Measurements from ENCODE around the gene TRANK1.
"Not testable (repeated sequence)": the region's sequence is repeated elsewhere in the genome, so short reads cannot be mapped to it uniquely, and the experiment has no call there.

The TRANK1 gene

DNA sequence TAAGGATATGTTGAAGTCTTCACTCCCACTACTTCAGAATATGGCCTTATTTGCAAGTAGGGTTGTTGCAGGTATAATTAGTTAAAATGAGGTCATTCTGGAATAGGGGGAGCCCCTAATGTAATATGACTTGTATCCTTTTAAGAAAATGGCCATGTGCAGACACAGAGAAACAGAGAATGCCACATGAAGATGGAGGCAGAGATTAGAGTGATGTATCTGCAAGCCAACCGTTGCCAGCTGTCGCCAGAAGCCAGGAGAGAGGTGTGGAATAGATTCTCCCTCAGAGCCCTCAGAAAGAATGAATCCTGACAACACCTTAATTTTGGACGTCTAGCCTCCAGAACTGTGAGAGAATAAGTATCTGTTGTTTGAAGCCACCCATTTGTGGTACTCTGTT is 11.3 kb upstream of the TRANK1 start:
- DNase-seq: no peak

DNA sequence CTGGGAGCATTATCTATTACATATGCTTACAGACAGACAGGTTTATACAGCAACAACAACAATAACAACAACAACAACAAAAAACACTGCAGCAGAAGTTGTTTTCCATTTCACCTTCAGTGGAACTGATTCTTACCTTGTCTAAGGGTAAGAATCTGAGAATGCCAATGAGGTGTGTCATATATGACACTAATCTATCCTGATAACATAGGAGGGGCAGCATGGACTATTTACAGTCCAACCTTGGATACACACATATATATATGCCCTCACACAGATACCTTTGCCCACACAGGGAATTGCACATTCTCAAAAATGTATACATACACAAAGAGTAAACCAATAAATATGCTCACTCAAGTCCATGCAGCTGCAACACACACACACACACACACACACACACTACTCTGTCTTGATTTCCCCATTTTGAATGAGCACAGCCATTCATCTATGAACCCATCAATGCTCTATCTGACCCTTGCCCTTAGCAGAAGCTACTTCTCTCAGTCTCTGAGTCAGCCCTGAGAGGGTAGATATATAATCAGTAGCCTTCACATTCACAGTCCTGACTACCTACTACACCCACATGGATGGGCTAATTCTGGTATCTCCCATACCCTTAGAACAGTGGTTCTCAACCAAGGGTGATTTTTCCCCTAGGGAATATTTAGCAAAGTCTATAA is 9.7 kb upstream of the TRANK1 start:
- no peak for DNase-seq

DNA sequence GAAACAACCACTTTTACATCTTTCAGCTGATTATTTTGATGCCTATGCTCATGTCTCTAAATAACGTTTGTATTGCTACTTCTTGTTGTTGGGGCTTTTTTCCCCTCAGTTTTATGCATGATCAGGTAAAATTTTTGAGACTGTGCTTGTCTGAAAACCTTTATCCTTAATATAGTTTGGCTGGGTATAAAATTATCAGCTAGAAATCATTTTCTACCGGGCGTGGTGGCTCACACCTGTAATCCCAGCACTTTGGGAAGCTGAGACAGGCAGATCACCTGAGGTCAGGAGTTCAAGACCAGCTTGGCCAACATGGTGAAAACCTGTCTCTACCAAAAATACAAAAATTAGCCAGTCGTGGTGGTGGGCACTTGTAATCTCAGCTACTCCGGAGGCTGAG is 3.0 kb upstream of the TRANK1 start:
- not testable (repeated sequence) for DNase-seq

DNA sequence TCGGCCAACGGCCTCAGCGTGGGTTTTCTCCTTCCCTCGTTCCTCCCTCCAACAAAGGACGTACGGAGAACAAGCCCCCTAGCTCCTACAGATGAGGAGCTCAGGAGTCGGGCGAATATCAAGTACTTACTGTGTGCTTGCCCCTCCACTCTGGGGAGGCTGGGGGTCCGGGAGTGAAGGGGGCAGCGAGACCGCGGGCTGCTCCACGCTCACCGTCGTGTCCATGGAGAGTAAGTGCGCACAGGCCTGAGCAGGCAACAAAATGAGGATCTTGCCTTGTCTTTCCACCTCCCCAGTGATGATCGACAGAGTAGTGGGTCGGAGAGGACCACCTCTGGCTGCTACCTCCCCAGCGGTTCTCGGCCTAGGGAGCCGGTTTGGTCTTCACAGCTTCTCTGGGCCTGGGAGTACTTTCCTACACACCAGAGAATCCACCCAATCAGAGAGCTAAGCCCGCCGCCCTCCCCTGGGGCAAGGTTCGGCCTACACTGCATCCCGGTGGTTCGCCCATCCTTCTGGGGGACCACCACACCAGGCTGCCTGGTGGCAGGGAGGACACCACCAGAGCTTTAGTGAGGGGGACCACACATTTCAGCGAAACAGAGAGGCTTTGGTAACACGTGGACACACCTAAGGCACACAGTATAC is 603 bp upstream of the TRANK1 start:
- no peak for DNase-seq

DNA sequence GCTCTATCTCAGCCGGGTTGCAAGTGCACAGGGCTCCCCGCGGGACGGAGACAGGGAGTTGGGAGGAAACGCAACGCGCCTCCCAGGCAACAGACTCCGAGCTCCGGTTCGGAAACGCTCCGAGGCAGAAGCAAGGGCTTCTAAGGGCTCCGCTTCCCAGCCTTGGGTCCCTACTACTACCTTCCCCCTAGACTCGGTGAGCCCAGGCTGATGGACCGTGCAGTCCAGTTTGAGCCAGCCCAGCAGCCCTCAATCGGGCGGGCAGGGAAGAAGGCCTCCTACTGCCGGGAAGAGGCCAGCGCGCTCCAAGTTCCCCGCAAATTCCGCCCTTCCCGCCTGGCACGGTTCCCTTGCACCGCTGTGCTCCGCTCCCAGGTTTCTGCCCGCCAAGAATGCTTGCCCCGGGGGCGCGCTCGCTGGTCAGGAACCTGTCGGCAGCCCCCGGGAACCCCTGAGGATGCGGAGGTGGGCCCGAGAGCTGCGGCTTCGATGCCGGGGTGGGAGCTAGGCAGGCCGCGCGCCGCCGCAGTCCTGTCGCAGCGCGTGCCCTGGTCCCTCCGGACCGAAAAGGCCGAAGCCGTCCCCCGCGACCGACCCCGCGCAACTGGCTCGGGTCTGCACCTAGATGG is 728 bp downstream of the TRANK1 start:
- DNase-seq: peak; percentile 57

DNA sequence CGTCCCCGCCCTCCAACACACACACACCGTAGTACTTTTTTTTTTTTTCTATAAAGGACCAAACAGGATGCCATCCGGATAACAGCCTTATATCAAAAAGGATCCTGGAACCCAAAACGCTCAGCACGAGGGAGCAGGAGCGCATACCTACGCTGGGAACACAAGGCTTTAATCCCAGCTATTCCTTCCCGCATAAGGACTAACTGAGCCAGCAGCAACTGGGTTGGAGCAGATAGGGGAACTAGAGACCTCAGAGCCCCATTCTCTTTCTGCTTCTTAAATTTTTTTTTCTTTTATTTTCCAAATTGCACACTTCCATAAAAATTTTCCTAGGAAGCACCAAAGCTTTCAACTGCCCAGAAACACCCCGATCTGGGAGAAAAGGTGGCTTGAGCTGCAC is 1.3 kb downstream of the TRANK1 start:
- no peak for DNase-seq

DNA sequence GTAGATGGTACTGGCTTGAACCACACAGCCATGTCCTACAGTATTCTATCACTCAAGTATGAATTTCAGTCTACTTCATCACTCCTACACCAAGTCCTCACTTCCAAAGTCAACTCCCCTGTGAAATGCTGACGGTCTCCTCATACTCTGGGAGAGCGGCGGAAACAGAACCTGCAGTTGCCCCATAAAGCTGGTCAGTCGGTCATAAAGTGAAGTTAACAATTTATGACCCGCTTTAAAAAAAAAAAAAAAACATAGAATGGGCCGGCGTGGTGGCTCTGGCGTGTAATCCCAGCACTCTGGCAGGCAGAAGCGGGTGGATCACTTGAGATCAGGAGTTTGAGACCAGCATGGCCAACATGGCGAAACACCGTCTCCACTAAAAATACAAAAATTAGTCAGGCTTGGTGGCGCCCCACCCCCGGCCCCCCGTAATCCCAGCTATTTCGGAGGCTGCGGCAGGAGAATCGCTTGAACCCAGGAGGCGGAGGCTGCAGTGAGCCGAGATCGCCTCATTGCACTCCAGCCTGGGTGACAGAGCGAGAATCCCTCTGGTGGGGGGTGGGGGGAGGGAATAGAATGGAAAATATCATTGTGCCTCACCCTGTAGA is 2.1 kb downstream of the TRANK1 start:
- DNase-seq: no peak

DNA sequence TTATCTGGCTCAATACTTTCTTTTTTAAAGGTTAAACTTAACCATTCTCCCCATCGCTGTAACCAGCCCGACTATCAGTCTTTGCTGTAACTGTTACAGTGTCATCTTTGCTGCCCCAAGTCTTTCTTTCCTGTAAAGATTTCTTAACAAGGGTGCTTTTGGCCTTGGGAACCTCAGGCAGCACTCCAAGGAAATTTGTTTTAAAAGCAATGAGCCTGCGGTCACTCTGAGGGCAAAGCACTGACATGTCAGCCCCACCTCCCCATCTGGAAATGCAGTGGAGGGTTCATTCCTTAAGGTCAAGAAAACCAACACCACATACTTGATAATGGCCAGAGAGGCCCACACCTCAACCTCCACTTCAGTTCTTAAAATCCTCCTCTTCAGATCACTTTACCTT is 3.2 kb downstream of the TRANK1 start:
- no peak for DNase-seq

DNA sequence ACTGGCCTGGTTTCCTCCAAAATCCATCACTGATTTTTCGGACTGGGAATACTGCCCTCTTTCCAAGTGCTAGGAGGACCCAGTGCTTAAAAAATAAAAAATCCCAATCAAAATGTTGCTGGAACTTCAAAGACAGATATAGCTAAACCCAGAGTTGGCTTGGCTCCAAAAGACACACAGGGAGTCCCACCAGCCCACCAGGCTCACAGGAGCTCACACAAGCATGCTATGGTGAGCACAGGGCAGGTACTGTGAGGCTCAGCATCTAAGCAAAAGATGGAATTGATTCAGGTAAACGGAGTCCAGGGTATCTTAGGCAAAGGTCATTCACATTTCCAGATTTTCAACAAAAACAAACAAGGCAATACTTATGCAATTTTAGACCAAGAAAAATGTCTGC is 3.7 kb downstream of the TRANK1 start:
- no peak for DNase-seq

DNA sequence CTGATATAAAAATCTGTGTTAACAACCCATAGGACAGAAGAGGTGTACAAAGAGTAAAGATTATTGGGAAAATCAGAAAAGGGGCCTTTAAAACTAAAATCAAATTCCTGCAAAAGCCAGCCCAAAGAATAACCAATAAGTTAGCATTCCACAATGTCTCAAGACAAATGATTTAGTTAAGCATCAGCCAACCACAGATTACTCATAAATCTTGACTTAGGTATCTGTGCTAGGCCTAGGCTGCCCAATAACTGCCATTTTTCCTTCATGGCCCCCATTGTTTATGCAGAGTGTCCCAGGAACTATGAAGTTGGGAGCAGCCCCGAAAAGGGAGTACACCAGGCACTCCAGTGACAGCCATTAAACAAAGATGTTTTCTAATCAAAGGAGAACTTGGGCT is 7.4 kb downstream of the TRANK1 start:
- DNase-seq: no peak

DNA sequence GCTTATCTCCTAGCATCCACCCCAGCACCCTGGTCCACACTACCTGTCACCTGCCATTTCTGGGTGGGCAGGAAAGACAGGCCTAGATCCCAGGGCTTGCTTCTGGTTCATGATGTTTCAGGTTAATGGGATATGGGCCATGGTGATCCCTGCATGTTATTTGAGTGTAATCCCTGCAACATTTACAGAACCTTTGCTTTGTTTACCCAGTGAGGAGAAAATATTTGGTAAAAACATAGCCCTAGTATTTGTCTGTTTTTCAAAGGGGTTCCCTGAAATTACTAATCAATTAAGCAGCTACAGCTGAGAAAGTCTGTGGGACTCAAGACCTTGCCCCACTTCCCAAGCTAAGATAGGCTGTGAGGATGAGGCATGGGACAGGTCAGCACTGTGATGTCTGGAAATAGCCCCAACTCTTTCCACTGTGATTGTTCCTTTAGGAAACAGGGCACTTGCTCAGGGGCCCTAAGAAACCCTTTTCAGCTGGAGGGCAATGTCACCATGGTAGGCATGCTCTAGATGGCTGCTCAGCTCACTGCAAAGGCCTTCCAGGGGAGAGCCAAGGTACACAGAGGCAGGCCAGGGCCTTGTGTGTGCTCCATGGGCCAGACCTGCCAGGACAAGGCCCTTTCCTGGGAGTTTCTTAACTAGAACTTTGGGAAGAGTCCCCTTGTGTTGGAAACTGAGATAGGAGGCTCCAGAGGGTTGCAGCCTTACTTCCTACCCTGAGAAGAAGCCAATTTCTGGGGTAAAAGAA is 11.1 kb downstream of the TRANK1 start:
- no peak for DNase-seq

DNA sequence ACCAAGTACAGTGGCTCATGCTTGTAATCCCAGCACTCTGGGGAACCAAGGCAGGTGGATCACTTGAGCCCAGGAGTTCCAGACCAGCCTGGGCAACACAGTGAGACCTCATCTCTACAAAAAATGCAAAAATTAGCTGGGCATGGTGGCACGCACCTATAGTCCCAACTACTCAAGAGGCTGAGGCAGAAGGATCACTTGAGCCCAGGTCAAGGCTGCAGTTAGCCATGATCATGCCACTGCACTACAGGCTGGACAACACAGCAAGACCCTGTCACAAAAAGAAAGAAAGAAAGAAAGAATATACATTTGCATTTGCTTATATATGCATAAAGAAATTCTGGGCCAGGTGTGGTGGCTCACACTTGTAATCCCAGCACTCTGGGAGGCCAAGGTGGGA is 13.4 kb downstream of the TRANK1 start:
- not testable (repeated sequence) for DNase-seq

DNA sequence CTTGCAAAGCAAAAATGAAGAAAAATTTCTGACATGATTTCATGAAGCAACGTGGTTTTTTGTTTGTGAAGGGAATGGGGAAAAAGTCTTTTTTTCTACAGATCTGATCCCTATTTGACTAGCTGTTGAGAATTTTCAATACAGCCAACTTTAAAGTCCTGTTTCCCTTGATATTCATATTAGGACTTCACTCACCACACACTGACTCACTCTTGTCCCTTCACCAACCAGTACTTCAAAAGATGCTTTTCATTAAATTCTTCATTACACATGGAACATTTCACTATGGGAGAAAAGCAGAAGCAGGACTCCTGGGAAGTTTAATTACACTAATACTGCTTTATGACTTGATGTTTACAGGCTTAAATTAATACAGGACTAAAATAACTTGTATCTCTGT is 16.6 kb downstream of the TRANK1 start:
- DNase-seq: no peak

DNA sequence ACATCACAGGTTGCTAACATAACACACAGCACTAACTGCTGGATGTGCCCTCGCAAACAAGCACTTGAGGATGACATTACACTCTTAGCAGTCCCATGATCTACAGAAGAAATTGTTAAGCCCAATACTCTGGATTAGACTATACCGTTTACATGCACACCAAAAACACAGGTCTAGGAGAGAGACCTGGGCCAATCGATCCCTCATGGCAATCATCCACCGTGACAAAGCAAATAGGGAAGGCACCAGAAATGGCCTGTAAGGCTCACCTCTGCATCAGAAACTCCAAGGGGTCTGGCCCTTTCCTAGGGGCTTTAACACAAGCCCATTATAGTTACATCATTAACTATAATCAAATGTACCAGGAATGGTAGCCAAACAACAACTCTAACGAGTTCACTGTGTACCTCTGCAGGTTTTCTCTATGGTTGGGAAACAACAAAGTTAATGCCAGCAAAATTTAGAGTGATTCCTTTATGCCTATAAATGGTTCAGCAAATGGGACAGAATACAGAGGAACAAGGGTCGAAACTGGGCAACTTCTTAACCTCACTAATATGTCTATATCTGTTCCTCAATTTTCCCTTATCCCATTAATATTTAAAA is 18.5 kb downstream of the TRANK1 start:
- no peak for DNase-seq

DNA sequence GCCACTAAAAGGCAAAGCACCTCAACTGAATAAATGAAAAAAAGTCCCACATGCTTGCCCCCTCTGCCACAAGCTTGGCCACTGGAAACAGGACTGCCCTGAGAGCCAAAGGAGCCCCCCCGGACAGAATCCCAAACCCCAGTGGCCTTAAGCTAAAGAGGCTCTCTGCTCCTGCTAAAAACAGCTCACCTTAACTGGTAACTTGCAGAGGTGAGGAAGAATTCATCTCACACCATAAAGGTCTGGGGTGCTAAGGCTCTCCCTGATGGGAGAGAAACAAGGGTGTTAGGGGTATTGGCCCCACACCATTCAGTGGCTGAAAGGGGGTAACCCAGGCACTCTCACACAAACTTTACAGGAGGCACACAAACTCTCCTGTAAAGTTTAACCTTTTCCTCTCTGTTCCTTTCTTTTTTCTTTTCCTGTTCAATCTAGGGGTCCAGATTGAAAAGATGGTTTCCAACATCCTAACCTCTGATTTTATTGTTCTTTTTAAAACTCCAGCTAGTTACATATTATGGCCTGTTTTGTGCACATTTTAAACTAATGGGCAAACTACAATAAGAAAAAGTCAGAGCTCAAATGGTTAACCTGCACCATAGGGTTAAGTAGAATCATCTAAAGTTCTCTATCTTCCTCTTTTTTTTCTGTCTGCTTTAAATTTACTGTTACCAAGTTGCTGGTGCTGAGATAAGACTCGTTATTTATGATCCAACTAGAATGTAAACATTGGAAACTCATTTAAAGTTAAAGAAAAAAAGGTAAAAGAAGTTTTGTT is 19.9 kb downstream of the TRANK1 start:
- DNase-seq: no peak

DNA sequence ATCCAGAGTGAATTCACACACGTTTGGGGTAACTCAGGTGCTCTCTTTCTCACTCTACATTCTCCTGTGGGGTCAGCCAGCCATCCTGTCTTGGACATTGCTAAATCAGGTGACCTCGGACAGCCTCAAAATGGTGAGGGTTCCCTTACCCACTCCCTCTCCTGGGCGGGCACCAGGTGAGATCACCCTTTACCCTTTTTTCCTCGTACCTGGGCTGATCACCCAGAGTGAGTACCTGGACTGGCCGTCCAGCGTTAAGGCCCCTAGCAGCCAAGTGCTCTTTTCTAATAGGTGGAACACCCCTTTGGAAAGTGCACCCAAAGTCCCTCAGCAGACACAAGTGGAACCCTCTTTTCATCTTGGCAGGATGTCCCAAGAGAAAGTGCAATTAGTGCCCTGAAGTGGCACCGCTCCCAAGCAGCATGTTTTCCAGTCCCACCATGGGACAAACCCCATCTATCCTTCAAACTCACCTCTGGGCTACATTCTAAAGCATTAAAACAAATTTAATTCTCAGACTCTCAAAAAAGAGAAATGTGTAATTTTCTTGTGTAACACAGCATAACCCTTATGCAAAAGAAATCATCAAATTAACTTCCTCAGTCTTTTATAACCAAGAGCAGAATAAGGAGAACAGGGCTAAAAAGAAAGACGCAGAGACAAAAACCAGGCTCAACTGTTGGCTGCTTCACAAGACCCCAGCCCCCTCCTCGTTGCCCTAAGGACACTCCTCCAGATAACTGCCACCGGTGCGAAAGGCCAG is 20.7 kb downstream of the TRANK1 start:
- DNase-seq: no peak

DNA sequence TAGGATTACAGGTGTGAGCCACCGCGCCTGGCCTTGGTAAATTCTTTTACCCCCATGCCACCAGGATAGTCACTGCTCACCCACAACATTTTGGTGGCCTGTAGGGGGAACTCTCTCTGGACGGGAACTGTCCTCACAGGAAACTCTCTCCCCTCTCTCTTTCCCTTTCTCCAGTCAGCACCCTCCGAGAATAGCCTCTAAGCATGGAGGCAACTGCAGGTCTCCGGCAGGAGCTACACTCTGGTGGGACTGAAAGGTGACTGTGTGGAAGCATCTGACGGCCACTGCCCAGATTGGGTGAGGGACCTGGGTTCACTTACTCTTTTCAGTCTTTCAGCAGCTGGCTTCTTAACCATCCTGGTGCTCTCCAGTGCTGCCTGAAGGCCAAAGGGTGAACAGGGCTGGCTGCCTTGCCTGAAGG is 21.3 kb downstream of the TRANK1 start:
- DNase-seq: no peak

DNA sequence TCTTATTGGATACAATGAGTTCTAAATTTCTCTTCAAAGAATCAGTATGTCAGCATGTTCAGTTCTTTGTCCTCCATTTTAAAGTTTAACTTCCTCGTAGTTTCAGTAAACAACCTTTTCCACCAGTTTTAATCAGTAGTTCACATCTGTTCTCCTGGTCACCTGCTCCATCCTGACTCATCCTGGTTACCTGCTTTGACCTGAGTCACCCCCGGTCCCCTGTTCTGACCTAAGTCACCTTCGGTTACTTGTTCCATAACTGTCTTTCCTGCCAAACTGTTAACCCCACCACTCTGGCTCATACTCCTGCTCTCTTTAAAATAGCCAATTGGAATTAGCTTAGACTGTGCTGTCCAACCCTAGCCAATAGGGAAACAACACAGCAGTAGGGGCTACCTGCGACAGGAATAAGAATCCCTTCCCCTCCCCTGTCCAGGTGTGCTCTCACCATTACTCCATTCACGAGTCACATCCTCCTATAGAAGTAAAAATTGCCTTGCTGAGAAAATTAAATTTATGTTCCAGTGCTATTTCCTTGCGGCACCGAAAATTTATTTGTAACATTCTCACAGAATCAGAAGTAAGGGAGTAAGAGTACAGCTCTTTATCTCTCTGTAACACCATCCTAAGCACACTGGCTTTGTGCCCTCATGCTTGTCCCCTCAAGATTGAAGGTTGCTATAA is 23.8 kb downstream of the TRANK1 start:
- DNase-seq: no peak

DNA sequence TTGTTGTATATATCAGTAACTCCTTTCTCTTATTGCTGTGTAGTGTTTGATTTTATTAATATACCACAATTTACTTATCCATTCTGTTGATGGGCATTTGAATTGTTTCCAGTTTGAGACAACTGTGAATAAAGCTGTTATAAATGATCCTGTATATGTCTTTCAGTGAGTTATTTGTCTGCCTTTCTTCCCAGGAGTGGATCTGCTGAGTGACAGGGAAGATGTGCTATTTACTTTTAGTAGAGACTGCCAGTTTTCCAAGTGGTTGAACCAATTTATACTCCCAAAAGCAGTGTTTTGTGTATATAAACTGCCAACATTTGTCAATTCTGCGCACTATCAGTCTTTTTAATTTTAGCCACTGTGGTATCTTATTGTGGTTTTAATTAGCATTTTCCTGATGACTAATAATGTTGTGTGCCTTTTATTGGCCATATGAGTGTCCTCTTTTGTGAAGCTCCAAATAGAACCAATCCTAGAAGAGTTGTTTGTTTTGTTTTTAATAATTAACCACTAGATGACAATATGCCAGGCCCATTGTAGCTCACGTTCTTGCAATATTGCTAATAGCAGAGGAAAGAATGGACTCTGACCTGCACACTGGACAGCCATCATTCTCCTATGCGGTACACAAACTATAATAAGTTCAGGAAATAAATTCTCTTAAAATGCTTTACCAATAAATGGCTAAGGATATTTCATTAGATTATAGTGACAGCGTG is 25.3 kb downstream of the TRANK1 start:
- DNase-seq: no peak

DNA sequence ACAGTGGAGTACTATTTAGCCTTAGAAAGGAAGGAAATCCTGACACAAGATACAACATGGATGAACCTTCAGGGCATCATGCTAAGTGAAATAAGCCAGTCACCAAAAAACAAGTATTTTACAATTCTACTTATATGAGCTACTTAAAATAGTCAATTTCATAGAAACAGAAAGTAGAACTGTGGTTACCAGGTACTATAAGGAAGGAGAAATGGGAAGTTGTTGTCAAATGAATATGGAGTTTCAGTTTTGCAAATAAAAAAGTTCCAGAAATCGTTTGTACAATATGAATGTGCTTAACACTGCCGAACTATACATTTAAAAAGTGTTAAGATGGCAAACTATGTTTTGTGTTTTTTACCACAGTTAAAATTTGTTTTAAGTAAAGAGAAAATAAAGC is 26.8 kb downstream of the TRANK1 start:
- no peak for DNase-seq
